Activated CD4-positive, alpha-beta T cell treated with anti-CD3 and anti-CD28 coated beads, Interleukin-2, Interleukin-4, amounts not matched to agents 100 ng/mL and 50 ng/mL, durations not matched to agents 16 hours and 8 hours (primary cell): ENCODE data around the gene SSH3.

Experiments used
- DNase-seq: peaks from one replicate; pipeline ENCODE4 v3.0.0-alpha.2; 2020; ENCODE audit warnings: low spot score

Gene SSH3, protein sequence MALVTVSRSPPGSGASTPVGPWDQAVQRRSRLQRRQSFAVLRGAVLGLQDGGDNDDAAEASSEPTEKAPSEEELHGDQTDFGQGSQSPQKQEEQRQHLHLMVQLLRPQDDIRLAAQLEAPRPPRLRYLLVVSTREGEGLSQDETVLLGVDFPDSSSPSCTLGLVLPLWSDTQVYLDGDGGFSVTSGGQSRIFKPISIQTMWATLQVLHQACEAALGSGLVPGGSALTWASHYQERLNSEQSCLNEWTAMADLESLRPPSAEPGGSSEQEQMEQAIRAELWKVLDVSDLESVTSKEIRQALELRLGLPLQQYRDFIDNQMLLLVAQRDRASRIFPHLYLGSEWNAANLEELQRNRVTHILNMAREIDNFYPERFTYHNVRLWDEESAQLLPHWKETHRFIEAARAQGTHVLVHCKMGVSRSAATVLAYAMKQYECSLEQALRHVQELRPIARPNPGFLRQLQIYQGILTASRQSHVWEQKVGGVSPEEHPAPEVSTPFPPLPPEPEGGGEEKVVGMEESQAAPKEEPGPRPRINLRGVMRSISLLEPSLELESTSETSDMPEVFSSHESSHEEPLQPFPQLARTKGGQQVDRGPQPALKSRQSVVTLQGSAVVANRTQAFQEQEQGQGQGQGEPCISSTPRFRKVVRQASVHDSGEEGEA

DNA sequence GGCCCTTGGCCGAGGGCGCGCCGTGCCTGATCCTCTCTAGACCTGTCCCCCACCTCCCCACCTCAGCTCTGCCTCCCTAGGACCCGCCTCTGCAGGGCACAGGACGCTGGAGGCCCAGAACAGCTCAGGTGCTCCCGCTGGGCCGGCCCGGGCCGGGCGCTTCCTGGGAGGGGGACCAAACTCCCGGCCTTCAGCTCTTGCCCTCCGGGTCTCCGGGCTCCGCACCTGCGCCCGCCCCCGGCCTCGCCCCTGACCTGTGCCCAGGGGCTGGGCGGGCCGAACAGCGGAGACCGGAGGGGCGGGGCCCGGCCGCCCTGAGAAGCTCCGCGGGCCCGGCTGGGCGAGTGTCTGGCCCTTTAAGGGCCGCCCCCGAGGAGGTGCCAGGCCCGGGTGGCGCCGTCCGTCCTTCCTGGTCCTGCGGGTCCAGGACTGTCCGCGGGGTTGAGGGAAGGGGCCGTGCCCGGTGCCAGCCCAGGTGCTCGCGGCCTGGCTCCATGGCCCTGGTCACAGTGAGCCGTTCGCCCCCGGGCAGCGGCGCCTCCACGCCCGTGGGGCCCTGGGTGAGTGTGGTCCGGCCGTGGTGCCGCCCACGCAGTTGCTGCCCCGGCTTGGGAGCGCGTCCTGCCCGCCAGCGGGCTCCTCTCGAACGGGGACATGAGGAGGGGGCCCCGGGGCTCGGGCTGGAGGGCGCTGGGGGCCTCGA, at the start of gene SSH3:
TSS of gene SSH3 (plus strand) at position 399 of the 703 bp plus-strand sequence. CDS start at position 495, 96 bp downstream.
- DNase-seq = no peak

DNA sequence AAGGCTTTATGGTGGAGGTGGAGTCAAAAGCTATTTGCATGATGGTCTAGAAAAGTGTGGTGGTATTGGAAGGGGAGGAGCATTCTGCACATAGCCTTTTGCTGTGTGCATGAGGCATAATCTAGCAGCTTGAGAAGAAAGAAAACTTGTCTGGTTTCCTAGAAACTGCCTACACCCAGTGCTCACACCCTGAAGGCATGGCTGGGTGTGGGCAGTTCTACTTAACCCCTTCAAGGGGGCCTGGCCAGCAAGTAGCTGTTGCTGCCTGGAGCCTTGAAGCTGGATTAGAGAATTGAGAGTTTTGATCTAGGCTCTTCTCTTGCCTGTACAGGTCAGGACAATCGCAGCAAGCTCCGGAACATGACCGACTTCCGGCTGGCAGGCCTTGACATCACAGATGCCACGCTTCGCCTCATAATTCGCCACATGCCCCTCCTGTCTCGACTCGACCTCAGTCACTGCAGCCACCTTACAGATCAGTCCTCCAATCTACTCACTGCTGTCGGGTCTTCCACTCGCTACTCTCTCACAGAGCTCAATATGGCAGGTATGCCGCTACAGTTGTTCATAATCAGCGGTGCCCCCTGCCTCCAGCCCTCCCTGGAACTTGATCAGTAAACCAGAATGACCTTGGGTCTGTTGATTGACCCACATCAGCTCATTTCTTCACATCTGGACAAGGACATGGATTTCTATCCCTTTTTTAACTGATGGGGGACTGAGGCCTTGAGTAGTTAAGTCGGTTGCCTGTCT, 49.3 kb upstream of the SSH3 start:
- no peak for DNase-seq

DNA sequence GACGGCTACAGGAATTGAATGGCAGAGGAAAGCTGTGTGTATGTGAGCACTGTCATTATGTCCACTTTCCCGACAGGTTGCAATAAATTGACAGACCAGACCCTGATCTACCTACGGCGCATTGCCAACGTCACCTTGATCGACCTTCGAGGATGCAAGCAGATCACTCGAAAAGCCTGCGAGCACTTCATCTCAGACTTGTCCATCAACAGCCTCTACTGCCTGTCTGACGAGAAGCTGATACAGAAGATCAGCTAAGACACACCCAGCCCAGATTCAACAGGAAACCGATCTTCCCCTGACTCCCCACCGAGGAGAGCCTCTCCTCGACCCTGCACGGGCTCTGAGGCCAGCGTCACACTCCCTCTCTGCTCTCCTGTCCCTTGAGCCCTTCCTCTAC, 48.5 kb upstream of the SSH3 start:
- no peak for DNase-seq

DNA sequence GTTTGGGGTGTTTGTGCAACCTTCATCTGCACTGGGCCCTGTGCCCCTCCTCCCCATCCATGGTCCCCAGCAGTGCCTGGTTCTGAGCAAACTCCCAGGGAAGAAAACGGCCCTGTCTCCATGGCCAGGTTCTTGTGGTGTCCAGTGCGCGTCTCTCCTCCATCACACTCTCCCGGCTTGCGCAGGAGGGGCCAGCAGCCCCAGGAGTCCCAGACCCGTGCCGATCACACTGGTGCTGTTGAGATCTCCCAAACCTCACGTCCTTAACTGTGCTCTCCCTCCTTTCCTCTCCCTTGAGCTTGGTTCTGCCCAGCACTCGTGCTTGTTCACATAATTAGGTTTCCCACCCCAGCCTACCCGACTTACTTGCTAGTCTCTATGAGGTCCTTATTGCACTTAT, 48.0 kb upstream of the SSH3 start:
- DNase-seq = no peak

DNA sequence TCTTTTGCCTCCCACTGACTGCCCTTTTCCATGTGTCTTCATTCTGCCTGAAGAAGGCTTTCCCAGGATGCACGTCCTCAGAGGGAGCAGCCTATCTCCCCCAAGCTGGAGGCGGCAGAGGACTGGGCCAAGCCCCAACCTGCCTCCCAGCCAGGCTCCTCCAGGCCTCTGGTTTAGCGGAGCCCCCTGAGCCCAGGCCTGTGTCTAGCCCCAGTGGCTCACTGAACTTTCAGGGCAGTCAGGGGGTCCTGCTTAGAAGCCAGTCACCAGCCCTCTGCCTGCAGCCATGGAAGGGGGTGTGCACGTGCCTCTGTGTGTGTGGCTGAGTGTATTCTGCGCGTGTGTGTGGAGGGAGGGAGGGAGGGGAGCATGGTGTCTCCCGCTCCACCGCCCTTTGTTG, 47.5 kb upstream of the SSH3 start:
- DNase-seq = no peak

DNA sequence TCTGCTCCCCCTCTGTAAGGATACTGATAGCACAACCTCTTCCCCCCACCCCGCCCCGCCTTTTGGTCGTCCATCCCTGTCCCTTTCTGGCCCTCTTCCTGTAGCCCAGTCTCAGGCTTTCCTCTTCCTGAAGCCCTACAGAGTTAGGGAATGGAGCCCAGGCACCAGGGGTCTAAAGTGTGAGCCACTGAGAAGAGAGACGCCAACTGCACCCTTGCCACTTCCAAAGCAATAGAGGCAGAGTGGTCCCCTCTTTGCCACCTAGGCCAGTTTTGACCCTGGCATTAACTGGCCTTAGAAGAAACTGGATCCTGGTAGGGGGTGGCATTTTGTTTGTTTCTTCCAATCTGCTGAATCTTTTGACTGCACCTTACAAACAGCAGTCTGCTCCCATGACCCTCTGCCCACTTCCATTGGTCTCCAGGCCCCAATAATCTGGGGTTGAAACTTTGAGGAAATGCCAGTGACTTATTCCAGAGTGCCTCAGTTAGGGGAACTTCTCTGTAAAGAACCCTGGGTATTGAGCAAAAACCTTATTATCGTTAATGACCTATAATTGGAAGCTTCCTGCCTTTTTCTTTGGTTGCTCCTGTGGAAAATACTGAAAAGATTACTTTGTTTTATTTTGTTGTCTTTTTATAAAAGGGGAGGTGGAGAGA, 46.7 kb upstream of the SSH3 start:
- no peak for DNase-seq

DNA sequence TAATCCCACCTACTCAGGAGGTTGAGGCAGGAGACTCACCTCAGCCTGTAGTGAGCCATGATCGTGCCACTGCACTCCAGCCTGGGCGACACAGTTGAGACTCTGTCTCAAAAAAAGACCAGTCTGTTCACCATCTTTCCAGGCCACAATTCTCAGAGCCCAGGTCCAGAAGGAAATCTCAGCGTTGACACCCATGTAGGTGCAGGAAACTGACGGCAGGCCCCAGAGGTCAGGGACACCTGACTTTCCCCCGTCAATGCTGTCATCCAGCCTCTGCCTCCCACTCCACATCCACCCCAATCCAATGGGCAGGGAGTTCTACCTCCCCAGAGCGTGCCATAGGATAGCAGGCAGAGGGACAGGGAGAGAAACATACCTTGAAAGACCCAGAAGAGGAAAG, 42.9 kb upstream of the SSH3 start:
- no peak for DNase-seq

DNA sequence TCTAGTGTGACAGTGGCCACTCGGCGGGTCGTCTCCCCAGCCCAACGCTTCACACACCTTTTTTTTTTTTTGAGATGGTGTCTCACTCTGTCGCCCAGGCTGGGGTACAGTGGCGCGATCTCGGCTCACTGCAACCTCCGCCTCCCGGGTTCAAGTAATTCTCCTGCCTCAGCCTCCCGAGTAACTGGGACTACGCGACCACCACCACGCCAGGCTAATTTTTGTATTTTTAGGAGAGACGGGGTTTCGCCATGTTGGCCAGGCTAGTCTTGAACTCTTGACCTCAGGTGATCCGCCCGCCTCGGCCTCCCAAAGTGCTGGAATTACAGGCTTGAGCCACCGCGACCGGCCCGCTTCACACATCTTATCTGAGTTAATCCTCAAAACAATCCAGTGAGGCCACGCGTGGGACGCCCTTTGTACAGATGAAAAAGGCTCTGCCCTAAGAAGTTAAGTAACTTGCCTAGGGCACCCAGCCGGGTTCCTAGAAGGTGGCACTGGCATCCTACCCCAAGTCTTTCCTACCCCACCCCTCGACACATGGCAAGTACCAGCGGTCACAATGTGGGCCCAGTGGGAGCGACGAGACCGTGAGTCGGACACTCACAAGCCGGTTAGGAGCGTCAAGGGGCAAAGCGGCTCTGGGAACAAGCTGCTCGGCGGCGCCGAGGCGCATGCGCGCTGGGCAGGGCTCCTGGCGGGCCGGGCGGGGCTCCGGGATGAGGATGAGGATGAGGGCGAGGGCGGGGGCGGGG, 42.3 kb upstream of the SSH3 start:
- DNase-seq = peak; percentile 63

DNA sequence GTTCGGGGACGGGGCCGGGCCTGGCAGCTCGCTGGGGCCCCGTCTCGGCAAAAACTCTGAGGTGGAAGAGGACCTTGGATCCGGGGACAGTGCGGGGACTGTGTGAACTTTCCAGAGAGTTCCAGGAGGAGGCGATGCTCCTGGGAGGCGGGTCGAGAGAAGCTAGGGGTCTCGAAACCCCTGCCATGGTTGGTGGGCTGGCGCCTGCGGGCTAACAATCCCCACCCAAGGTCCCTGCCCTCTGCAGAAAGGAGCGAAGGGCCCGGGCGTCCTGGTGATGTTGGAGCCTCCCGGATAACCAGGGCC, 41.7 kb upstream of the SSH3 start:
- no peak for DNase-seq

DNA sequence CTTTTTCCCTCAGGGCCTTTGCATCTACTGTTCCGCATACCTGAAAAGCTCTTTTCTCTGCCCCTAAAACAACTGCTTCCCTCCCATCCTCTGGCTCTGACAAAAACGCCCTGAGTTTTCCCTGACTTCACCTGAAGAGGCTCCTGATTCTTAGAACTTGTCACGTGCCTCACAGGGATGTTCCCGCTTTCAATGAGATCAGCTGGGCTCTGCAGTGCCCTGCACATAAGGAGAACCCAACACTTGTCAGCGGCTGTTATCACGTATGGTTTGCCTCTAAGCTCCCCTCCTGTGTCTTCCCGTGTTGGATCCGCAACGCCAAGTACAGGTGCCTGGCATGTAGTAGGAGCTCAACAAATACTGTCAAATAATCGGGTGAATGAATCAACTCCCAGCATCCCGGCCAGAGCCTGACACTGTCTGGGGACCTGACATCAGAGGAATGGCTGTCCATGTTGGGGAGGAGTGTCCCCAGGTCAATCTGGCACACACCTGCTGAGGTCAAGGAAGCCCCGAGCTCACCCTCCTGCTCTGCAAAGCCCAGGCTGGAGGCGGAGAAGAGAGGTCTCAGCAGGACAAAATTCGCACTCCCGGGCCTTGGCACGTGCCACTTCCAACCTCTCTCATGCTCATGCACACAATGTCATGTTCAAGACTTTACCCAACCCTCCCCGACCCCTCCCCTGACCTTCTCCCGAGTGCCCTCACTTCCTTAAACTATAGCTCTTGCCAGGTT, 41.2 kb upstream of the SSH3 start:
- no peak for DNase-seq

DNA sequence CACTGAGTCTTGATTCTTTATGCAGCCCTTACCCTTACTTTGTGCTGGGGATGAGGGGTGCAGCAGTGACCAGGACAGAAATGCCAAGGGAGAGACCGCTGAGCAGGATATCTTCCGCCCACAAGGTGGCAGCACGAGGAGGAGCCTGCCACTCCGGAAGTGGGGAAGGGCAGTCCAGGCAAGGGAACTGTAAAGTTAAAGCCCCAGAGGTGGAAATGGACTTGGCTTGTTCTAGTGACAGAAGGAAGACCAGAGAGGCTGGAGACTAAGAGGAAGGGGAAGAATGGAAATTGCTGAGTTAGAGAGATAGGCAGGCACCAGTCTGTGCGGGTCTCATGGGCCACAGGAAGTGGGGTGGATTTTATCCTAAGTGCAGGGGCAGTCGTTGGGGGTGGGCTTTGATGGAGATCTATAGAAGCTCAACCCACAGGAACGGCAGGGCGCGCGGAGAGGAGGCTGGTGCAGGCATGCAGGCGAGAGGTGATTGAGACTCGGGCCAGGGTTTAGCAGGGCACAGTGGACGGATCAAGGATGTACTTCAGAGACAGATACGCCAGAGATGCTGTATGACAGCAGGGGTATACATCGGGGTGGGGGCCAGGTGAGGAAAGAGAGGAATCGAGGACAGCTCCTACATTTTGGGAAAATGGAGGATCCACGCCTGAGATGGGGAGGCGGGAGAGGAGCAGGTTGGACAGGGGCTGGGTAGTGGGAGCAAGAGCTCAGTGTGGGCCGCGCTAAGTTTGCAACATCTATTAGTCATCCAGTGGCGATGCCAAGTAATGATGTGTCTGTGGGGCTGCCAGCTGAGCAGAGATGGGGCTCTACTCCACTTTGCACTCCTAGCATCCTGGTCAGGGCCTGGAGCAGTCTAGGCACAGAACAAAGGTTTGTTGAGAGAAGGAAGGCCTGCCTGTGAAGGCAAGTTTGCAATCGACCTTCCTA, 40.3 kb upstream of the SSH3 start:
- DNase-seq = peak; percentile 89

DNA sequence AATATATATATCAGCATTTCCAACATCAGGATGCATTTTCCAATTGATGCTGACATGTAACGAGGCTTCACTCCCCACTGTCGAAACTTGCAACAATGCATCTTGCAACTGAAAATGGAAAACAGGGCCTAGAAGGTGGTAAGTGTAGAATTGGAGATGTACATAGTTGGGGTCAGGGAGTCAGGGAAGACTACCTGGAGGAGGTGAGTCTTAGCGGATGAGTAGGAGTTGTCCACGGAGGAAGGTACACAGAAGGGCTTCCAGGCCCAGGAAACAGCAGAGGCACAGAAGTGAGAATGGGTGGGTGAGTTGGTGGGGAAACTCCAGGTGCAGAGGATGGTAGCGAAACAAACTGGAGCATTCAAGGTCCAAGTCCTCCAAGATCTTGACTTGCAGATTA, 39.1 kb upstream of the SSH3 start:
- DNase-seq = no peak

DNA sequence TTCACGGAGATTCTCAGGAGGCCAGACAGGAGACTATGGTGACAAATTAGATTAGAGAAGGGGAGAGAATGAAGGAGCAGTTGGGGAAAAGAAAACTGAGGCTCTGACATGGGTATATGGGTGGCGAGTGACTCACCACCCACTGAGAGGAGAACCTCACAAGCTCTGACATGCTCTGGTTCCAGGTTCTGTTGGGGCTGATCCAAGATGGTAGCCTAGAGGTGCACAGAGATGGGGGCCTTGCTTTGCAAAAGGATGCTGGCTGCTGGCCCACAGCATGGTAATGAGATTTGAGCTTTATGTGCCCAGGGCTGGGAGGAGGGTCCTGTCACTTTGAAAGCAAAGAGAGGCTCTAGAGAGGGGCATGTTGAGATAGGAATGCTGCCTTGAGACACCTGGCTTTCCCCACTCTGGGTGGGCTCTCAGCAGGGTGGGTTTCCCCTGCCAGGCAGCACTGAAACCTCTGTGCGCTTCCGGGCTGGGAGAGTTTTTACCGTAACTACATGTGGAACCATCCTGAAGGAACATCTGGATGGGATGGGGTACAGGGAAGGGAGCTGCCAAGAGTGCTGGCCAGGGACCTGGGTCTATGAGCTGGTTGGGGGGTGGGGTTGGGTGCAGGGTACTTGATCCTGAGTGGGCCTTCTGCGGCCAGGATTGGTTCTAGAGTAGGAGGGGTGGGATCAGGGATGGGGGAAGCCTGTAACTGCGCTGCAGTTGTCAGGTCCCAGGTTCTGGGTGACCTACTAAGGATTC, 38.3 kb upstream of the SSH3 start:
- DNase-seq = no peak

DNA sequence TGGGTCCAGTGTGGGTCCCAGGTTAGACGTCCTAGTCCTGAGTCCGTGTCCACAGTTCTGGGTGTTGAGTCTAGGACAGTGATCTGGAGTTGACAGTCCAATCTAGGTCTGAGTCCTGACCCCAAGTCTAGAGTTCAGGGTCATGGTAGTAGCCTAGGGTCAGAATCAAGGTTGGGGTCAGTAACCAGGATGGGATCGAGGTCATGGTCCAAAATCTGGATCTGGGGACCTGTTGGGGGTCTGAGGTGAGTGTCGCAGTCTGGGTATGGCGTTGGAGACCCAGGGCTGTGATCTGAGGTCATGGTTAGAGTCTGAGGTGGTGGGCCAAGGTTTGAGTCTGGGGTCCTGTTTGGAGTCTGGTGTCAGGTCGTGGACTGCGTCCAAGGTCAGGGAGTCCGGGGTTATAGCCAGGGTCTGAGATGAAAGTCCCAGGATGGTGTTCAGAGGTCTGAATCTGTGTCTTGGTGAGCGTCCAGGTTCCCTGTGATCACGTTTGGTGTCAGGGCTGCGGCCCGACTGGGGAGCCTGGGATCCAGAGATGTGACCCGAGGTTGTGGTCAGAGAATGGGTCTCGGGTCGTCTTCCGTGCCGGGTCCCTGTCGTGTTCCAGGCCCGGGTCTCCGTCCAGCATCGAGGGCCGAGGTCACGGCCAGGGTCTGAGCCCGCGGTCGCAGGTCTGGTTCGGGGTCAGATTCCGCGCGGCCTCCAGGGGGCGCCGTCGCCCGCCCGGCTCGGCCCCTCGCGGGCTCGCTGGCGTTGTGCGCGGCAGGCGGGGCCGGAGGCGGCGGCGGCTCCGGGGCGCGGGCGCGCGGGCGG, 37.5 kb upstream of the SSH3 start:
- peak; percentile 79 for DNase-seq

DNA sequence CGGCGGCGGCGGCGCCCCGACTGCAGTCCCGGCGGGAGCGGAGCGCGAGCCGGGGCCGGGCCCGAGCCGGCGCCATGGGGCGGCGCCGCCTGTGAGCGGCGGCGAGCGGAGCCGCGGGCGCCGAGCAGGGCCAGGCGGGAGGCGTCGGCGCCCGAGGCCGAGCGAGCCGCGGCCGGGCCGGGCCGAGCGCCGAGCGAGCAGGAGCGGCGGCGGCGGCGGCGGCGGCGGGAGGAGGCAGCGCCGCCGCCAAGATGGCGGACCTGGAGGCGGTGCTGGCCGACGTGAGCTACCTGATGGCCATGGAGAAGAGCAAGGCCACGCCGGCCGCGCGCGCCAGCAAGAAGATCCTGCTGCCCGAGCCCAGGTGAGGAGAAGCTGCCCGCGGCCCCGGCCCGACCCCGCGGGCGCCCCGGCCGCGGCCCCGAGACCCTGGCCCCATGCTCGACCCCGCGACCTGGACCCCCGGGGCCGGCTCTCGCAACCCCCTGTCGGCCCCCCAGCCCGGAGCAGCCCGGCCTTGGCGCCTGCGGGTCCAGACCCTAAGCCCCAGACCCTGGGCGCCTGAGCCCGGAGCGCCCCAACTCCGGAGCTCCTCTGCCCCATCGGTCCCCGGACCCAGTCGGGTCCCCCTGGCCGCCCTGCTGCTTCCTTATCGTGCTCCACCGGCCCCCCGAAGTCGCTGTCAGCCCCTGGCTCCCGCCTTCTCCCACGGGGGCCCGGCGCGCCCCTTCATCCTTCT, 36.7 kb upstream of the SSH3 start, which contains the start of gene GRK2:
TSS of gene GRK2 (plus strand) at position 25 of the 739 bp plus-strand sequence. CDS start at position 252, 227 bp downstream.
- no peak for DNase-seq

DNA sequence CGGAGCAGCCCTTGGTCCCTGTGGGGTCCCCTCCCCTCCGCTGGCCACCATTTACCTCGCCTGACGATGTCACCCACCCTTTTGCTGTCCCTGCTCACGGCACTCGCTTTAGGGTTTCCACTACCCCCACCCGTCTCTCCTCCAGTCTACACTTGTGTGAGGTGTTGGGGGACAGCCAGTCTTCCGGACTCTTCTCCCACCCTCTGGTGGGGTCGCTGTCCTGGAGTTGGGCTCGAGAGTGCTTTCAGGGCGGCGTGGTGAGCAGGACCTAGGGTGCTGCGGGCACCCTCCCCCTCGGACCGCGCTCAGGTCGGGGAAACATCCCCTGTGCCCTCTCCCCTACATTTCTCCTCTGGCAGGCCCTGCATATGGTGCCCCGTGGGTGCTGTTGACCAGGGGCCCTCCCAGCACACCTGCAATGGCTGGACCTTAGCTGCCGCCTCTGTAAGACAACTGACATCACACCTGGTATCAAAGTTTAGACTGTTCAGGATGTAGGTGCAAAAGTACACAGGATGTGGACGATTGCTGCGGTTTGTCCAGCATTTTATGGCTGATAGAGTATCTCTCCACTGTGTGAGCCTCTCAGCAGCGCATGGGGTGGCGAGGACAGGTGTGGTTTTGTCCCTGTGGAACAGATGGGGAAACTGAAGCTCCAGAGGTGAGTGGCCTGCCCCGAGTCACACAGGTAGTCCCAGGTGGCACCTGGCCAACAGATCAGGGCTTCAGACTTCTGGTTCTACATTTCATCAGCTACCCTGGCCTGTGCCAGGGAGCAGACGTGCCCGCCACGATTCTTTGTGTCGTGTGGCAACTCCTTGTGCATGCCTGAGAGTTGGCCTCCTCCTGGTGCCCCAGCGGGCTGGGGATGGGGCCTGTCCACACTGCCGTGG, 35.9 kb upstream of the SSH3 start:
- DNase-seq = peak; percentile 41
